CD4-positive, alpha-beta T cell treated with Interleukin-21 for 1 hour (primary cell): Measurements from ENCODE around the gene SMYD1.

Experiments used
- DNase-seq: peaks from one replicate; pipeline ENCODE4 v3.0.0-alpha.2; 2020

Gene SMYD1

DNA sequence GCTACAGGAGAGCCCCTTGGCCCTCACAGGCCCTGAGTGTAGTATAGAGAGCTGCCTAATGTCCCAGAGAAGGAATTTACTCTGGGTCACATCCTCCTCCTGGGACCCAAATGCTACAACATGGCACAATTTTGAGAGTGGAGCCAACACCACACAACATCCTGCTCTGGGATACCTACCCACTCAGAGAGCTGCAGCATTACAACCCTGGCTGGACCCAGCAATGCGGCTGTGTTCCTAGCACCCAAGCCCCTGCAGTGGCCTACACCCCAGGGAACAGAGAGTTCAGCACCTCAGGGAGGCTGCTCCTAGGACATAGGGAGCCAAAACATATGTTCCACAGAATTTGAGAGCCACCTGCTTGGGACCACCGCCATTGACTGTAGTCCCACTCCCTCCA, 79.5 kb downstream of the SMYD1 start:
- DNase-seq, result no peak

- DNase-seq, result no peak
Observed at GRCh38 chr2:88148929-88149438, 81.4 kb downstream of the SMYD1 start.

DNA sequence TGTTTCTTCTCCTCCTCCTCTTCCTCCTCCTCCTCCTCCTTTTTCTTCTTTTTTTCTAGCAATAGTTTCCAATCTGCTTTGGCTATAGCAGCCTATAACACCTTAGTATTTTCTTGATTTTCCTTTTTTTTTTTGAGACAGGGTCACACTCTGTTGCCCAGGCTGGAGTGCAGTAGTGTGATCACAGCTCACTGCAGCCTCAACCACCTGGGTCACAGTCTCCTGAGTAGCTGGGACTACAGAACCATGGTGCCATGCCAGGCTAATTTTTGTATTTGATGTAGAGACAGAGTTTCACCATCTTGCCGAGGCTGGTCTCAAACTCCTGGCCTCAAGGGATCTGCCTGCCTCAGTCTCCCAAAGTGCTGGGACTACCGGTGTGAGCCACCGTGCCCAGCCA, 91.9 kb downstream of the SMYD1 start:
- no peak for DNase-seq

DNA sequence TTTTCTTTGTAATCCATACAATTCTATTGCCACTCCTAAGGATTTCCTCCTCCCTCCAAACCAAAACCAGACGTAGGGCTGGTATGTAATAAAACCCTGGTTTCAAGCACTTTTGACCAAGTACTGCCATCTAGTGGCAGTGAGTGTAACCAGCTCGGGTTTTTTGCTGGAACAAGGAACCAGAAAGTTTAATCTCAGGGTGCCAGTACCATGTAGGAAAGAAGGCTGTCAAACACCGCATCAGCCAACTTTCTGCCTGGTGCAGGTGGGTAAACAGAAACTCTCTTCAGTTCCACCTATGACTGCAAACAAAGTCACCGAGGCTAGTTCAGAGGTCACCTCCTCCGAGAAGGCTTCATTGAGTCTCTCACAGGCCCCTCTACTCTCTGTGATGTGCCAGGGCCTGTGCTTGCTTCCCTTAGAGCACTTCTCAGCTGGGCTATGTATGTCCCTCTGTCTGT, 92.4 kb downstream of the SMYD1 start:
- DNase-seq, result peak; percentile 64

GRCh38 chr2:88160517-88160916, 92.9 kb downstream of the SMYD1 start:
- DNase-seq, result no peak

- DNase-seq, result no peak
Observed at GRCh38 chr2:88161446-88162244, 94.0 kb downstream of the SMYD1 start.
